ENCODE results near the gene ATP2B2. TPM values are rescaled to one million over a fixed set of nuclear protein-coding genes. Genes with fewer than 3 reads are reported as not detected.

The ATP2B2 gene
- total RNA-seq, 1 experiment from 2014 or later: 0.22 TPM

DNA sequence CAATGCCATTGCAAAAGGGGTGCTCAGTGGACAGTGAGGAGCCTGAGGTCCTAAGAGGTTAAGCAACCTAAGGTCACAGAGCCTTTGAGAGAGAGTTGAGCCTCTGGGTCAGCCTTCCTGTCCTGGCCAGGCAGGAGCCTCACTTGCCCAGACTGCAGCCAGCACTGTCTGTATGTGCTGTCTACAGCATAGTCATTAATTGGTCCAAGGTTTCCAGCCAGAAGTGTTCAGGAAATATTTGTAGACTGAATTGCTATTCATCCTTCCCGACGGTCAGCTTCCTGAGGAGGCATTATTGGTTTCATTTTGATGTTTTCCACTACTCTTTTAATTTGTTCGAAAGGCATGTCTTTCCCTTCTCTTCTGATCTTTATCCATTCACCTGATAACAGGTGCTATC is 192.5 kb downstream of the ATP2B2 start:
- H3K27me3 ChIP-seq (ENCODE audit: low read length): no peaks in the 10 kb centered on the region
- H3K27ac ChIP-seq (ENCODE audit: low read length): no peak overlapping the region
- no peak overlapping the region for H3K4me2 ChIP-seq (ENCODE audit: low read depth, low read length, poor library complexity, severe bottlenecking)
- H4K20me1 ChIP-seq (ENCODE audit: insufficient read depth, low read depth, low read length): peaks cover 4% of the 10 kb centered on the region; the same call in 1 of the 2 replicates
- H3K9ac ChIP-seq (ENCODE audit: low read length): no peak overlapping the region
- H3K79me2 ChIP-seq (ENCODE audit: low read length): peaks cover 1% of the 10 kb centered on the region
- H3K36me3 ChIP-seq (ENCODE audit: insufficient read depth, low read length): peaks cover 24% of the 10 kb centered on the region; the same call in 1 of the 2 replicates
- peaks cover 7% of the 10 kb centered on the region for H3K4me1 ChIP-seq (ENCODE audit: low read length)
- no peak overlapping the region for H2AFZ ChIP-seq (ENCODE audit: low read length)
- H3K9me3 ChIP-seq (ENCODE audit: low read length): no peaks in the 10 kb centered on the region
- no peaks in the 10 kb centered on the region for H3K9me2 ChIP-seq (replicated peaks; ENCODE audit: insufficient read depth, low read length)
- H3K4me3 ChIP-seq (ENCODE audit: low read length): no peak overlapping the region
- no peak for DNase-seq

DNA sequence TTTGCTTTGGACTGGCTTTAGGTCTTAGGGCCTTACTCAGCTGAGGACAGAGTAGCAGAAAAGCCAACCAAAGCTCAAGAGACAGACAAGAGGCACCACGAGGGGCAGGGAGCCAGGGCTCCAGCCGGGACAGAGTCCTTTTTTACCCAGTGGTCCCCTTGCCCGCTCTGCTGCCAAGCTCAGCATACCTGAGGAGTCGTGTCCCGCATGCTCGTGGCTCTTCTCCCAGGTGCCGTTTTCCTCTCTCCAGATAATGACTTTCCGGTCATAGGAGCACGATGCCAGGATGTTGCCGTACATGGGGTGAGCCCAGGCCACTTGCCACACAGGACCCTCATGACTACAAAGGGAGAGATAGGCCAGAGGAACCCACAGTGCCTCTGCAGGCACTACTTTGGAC is 193.0 kb downstream of the ATP2B2 start:
- peaks cover 22% of the 10 kb centered on the region; the same call in 1 of the 2 replicates for H3K36me3 ChIP-seq (ENCODE audit: insufficient read depth, low read length)
- DNase-seq: no peak
- no peaks in the 10 kb centered on the region for H3K9me3 ChIP-seq (ENCODE audit: low read length)
- H3K4me1 ChIP-seq (ENCODE audit: low read length): peaks cover 7% of the 10 kb centered on the region
- H3K27ac ChIP-seq (ENCODE audit: low read length): no peak overlapping the region
- H3K4me3 ChIP-seq (ENCODE audit: low read length): no peak overlapping the region
- H4K20me1 ChIP-seq (ENCODE audit: insufficient read depth, low read depth, low read length): peaks cover 4% of the 10 kb centered on the region; the same call in 1 of the 2 replicates
- H3K4me2 ChIP-seq (ENCODE audit: low read depth, low read length, poor library complexity, severe bottlenecking): no peak overlapping the region
- H3K9me2 ChIP-seq (replicated peaks; ENCODE audit: insufficient read depth, low read length): no peaks in the 10 kb centered on the region
- no peak overlapping the region for H2AFZ ChIP-seq (ENCODE audit: low read length)
- no peaks in the 10 kb centered on the region for H3K27me3 ChIP-seq (ENCODE audit: low read length)
- H3K79me2 ChIP-seq (ENCODE audit: low read length): no peaks in the 10 kb centered on the region
- no peak overlapping the region for H3K9ac ChIP-seq (ENCODE audit: low read length)

DNA sequence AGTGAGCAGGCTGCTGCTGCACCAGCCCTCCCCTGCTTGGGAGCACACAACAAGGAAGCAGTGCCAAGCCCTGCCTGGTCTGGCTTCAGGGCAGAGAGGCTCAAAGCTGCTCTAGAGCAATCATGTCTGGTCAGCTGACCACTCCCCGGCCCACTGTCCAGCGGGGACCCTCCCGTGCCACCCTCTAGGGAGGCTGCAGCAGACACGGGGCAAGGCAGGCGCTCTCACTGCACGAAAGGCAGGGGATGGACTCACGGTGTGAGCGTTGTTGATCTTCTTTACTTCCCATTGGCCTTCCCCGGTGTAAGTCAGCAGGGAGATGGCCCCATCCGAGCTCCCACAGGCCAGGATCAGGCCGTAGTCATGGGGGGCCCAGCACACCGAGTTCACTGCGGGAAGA is 193.7 kb downstream of the ATP2B2 start:
- Histone ChIP-seq H4K20me1 (ENCODE audit: insufficient read depth, low read depth, low read length) (peaks cover 4% of the 10 kb centered on the region; the same call in 1 of the 2 replicates), H3K27ac (ENCODE audit: low read length) (no peak overlapping the region), H3K36me3 (ENCODE audit: insufficient read depth, low read length) (peaks cover 22% of the 10 kb centered on the region; the same call in 1 of the 2 replicates), H3K9me2 (replicated peaks; ENCODE audit: insufficient read depth, low read length) (no peaks in the 10 kb centered on the region), H3K27me3 (ENCODE audit: low read length) (no peaks in the 10 kb centered on the region), H3K4me3 (ENCODE audit: low read length) (no peak overlapping the region), H3K4me2 (ENCODE audit: low read depth, low read length, poor library complexity, severe bottlenecking) (no peak overlapping the region), H3K4me1 (ENCODE audit: low read length) (peaks cover 7% of the 10 kb centered on the region), H3K9me3 (ENCODE audit: low read length) (no peaks in the 10 kb centered on the region), H3K9ac (ENCODE audit: low read length) (no peak overlapping the region), H3K79me2 (ENCODE audit: low read length) (no peaks in the 10 kb centered on the region), H2AFZ (ENCODE audit: low read length) (no peak overlapping the region)
- no peak for DNase-seq

DNA sequence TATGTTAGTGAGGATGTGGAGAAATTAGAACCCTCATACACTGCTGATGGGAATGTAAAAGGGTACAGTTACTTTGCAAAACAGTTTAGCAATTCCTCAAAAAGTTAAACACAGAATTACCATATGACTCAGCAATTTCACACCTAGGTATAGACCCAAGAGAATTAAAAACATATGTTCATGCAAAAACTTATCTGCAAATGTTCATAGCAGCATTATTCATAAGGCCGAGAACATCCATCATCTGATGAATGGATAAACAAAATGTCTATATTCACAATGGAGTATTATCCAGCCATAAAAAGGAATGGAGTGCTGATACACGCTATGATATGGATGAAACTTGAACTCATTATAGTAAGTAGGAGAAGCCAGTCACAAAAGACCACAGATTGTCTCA is 194.8 kb downstream of the ATP2B2 start:
- H3K36me3 ChIP-seq (ENCODE audit: insufficient read depth, low read length): peaks cover 22% of the 10 kb centered on the region; the same call in 1 of the 2 replicates
- DNase-seq: no peak

DNA sequence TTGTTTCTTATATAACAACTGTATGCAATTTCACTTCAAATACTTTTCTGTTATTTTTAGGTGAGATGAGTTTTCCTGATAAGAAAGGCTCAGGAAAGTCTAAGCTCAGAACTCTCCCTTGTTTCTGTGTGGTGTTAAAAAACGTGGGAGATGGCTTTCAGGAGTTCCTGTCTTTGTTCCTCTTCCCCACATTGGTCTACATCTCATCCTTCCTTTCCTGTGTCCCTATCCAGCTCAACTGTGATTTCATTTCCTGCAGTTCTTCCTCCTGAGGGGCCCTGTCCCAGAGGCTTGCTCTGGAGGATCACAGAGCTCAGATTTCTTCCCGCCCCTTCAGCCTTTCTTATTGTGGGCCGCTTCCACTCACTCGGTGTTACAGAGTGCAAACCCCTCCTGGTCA is 195.7 kb downstream of the ATP2B2 start:
- Histone ChIP-seq H3K9ac (ENCODE audit: low read length) (no peak overlapping the region), H3K27me3 (ENCODE audit: low read length) (no peaks in the 10 kb centered on the region), H3K4me3 (ENCODE audit: low read length) (no peak overlapping the region), H3K4me2 (ENCODE audit: low read depth, low read length, poor library complexity, severe bottlenecking) (no peak overlapping the region), H3K79me2 (ENCODE audit: low read length) (no peaks in the 10 kb centered on the region), H3K36me3 (ENCODE audit: insufficient read depth, low read length) (peaks cover 22% of the 10 kb centered on the region; the same call in 1 of the 2 replicates), H3K9me2 (replicated peaks; ENCODE audit: insufficient read depth, low read length) (no peaks in the 10 kb centered on the region), H4K20me1 (ENCODE audit: insufficient read depth, low read depth, low read length) (peaks cover 4% of the 10 kb centered on the region; the same call in 1 of the 2 replicates), H3K4me1 (ENCODE audit: low read length) (peaks cover 7% of the 10 kb centered on the region), H3K27ac (ENCODE audit: low read length) (no peak overlapping the region), H3K9me3 (ENCODE audit: low read length) (no peaks in the 10 kb centered on the region), H2AFZ (ENCODE audit: low read length) (no peak overlapping the region)
- no peak for DNase-seq

More for the DNA sequence above, 194.8 kb downstream of the ATP2B2 start:
- Histone ChIP-seq H3K4me1 (ENCODE audit: low read length) (peaks cover 7% of the 10 kb centered on the region), H3K79me2 (ENCODE audit: low read length) (no peaks in the 10 kb centered on the region), H3K9ac (ENCODE audit: low read length) (no peak overlapping the region), H3K9me3 (ENCODE audit: low read length) (no peaks in the 10 kb centered on the region), H2AFZ (ENCODE audit: low read length) (no peak overlapping the region), H3K27me3 (ENCODE audit: low read length) (no peaks in the 10 kb centered on the region), H4K20me1 (ENCODE audit: insufficient read depth, low read depth, low read length) (peaks cover 4% of the 10 kb centered on the region; the same call in 1 of the 2 replicates), H3K9me2 (replicated peaks; ENCODE audit: insufficient read depth, low read length) (no peaks in the 10 kb centered on the region), H3K27ac (ENCODE audit: low read length) (no peak overlapping the region), H3K4me3 (ENCODE audit: low read length) (no peak overlapping the region), H3K4me2 (ENCODE audit: low read depth, low read length, poor library complexity, severe bottlenecking) (no peak overlapping the region)

DNA sequence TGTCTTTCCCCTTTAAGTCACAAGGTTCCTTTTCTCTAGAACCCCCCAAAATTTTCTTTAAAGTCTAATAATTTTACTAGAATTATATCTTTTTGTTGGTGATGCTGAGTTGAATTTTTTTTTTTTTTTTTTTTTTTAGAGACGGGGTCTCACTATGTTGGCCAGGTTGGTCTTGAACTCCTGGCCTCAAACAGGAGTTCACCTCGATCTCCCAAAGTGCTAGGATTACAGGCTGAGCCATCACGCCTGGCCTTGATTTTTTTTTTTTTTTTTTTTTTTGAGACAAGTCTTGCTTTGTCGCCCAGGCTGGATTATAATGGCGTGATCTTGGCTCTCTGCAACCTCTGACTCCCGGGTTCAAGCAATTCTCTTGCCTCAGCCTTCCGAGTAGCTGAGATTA is 196.7 kb downstream of the ATP2B2 start:
- no peaks in the 10 kb centered on the region for H3K79me2 ChIP-seq (ENCODE audit: low read length)
- H3K9me3 ChIP-seq (ENCODE audit: low read length): no peaks in the 10 kb centered on the region
- H3K9ac ChIP-seq (ENCODE audit: low read length): no peak overlapping the region
- no peak for DNase-seq
- no peak overlapping the region for H3K27ac ChIP-seq (ENCODE audit: low read length)
- H3K9me2 ChIP-seq (replicated peaks; ENCODE audit: insufficient read depth, low read length): no peaks in the 10 kb centered on the region
- peaks cover 7% of the 10 kb centered on the region for H3K4me1 ChIP-seq (ENCODE audit: low read length)
- no peak overlapping the region for H2AFZ ChIP-seq (ENCODE audit: low read length)
- H3K4me3 ChIP-seq (ENCODE audit: low read length): no peak overlapping the region
- peaks cover 27% of the 10 kb centered on the region; the same call in 1 of the 2 replicates for H3K36me3 ChIP-seq (ENCODE audit: insufficient read depth, low read length)
- peaks cover 4% of the 10 kb centered on the region; the same call in 1 of the 2 replicates for H4K20me1 ChIP-seq (ENCODE audit: insufficient read depth, low read depth, low read length)
- no peak overlapping the region for H3K4me2 ChIP-seq (ENCODE audit: low read depth, low read length, poor library complexity, severe bottlenecking)
- H3K27me3 ChIP-seq (ENCODE audit: low read length): no peaks in the 10 kb centered on the region

DNA sequence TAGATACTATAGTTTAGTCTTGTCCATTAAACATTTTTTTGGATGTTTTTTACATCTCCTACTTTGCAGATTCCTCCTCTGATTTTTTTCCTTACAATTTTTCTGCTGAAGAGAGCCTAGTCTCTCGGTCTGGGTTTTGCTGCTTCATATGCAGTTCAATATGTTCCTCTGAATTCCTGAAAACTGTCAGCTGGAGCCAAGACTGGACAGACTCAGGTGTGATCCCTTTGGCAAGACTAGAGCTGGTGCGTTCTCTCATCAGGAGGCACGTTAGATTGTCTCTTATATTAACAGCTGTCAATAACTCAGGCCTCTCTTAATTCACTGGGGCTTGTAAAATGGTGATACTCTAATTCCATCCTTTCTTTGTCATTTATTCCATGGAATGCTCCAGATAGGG is 199.2 kb downstream of the ATP2B2 start:
- Histone ChIP-seq H4K20me1 (ENCODE audit: insufficient read depth, low read depth, low read length) (no peaks in the 10 kb centered on the region; the same call in 1 of the 2 replicates), H3K9me2 (replicated peaks; ENCODE audit: insufficient read depth, low read length) (no peaks in the 10 kb centered on the region), H3K9ac (ENCODE audit: low read length) (no peak overlapping the region), H3K27ac (ENCODE audit: low read length) (no peak overlapping the region), H3K36me3 (ENCODE audit: insufficient read depth, low read length) (peaks cover 32% of the 10 kb centered on the region; the same call in 1 of the 2 replicates), H3K79me2 (ENCODE audit: low read length) (no peaks in the 10 kb centered on the region), H3K27me3 (ENCODE audit: low read length) (no peaks in the 10 kb centered on the region), H3K4me2 (ENCODE audit: low read depth, low read length, poor library complexity, severe bottlenecking) (no peak overlapping the region), H3K9me3 (ENCODE audit: low read length) (no peaks in the 10 kb centered on the region), H3K4me1 (ENCODE audit: low read length) (peaks cover 7% of the 10 kb centered on the region), H2AFZ (ENCODE audit: low read length) (no peak overlapping the region), H3K4me3 (ENCODE audit: low read length) (no peak overlapping the region)
- DNase-seq: no peak

DNA sequence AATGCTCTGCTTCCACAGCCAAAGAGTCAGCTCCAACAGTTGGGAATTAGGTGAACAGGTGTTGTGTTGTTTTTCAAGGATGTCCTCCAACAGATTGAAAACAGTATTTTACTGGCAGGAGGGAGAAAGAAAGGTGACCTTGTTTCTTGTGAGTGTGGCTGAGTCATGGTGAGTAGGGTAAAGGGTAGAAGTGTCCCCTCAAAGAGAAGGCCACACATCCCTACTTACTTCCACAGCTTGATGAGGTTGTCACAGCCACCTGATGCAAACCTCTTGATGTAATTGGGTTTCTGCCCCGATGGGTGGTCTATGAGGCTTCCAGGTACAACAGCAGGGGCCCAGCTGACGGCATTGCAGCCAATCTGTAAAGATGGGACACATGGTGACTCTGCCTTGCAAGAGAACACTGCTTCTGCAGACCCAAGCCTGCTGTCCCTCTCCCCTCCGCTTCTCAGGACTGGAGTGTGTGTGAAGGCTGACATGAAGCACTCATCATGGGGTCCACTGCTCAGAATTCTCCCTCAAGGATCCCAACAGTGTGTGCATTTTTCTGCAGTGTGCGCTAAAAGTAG is 200.0 kb downstream of the ATP2B2 start:
- Histone ChIP-seq H4K20me1 (ENCODE audit: insufficient read depth, low read depth, low read length) (no peaks in the 10 kb centered on the region), H2AFZ (ENCODE audit: low read length) (no peak overlapping the region), H3K9me2 (replicated peaks; ENCODE audit: insufficient read depth, low read length) (no peaks in the 10 kb centered on the region), H3K79me2 (ENCODE audit: low read length) (peaks cover 3% of the 10 kb centered on the region; the same call in 1 of the 2 replicates), H3K9me3 (ENCODE audit: low read length) (no peaks in the 10 kb centered on the region), H3K9ac (ENCODE audit: low read length) (no peak overlapping the region), H3K27ac (ENCODE audit: low read length) (no peak overlapping the region), H3K4me1 (ENCODE audit: low read length) (peaks cover 2% of the 10 kb centered on the region), H3K4me3 (ENCODE audit: low read length) (no peak overlapping the region), H3K36me3 (ENCODE audit: insufficient read depth, low read length) (peaks cover 35% of the 10 kb centered on the region), H3K27me3 (ENCODE audit: low read length) (no peaks in the 10 kb centered on the region), H3K4me2 (ENCODE audit: low read depth, low read length, poor library complexity, severe bottlenecking) (no peak overlapping the region)
- no peak for DNase-seq

All from Karpas-422 (cell line).